Measurements from ENCODE around the gene AARS2.

The AARS2 gene

DNA sequence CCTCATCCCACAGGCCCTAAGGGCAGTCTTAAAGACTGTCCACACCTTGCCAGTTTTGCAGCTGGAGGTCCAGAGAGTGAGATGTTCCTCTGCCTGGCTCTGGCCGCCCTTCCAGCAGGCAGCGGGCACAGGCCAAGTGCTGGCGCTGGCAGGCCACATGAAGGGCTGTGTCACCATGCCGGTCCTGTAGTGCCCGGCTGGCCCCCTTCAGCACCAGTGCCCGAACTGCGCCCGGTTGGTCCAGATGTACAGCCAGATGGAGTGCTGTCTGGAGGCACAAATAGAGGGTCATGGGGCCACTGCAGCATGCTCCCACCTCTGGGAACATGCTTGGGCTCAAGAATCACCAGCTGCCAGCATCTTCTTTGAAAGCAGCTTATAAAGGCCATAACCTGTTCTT, 51.6 kb downstream of the AARS2 start:
- no peak for DNase-seq

DNA sequence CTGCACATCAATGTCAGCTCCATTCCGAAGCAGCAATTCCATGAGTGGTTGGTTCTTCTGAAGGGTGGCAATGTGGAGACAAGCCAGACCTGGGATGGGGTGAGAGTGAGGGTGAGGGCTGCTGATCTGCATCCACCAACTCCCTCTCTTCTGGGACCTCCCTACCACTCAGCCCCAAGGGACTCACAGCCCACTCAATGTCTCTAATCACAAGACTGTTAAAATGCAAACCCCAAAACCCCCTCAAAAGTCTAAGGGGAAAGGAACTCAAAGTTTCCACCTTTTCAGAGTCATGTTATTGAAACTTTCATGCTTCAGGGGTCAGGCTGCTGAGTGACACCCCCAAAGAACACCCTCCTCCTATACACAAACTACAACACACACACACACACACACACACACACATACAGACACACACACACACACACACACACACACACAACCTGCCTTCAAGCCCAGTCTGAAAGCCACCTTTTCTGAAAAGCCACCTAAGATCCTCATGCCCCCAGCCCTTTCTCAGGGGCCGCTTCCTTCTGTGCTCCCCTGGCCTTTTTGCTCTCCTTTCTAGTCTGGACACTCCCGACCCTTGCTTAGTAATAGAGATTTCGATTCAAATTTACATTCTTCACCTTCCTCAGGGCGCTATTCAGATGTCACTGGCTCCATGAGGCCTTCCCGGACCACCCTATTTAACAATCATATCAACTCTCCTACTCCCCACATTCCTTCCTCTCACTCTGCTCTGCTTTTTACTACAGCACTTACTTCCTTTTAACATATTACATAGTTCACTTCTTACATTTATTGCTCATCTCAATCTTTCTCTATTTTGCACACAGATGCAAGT, 52.5 kb downstream of the AARS2 start:
- no peak for DNase-seq

DNA sequence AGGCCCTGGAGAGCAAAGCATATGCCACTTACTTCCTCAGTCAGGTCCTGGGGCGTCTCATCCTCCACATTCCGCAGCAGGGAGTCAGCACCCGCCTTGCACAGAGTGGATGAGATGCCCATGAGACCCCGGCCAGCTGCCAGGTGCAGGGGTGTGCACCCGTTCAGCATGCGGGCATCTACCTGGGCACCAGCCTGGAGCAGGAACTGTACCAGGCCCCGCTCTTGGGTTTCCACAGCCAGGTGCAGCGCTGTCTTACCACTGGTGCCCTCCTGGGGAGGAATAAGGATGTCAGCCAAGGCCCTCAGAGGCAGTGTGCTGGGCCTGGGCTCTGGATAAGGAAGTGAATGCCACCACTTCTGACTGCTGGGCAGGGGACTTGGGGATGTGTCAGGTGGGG, 53.1 kb downstream of the AARS2 start:
- DNase-seq, result no peak

DNA sequence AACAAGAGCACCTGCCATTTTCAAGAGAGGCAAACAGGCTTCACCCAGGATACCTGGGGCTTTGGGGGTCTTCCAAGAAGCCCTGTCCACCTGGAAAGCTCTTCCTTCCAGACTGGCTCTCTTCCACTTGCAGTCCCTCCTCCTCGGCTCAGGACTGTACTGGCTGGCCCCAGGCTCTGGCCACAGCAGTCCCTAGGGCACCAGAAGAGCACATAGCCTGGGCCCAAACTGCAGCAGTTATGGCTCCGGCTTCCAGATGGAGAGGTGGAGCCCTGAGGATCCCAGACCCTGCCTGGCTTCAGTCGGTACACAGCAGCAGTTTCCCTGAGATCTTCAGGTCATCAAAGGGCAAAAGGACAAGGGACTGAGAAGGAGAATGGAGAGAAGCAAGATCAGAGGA, 54.2 kb downstream of the AARS2 start:
- DNase-seq, result no peak

GRCh38 chr6:44258325-44258863, 54.8 kb downstream of the AARS2 start:
- DNase-seq, result no peak

GRCh38 chr6:44257753-44258324, 55.3 kb downstream of the AARS2 start:
- DNase-seq, result peak; percentile 50 to 81

- DNase-seq, result peak in 1 of 2 donors; percentile 63
Measured at GRCh38 chr6:44257025-44257752, 56.0 kb downstream of the AARS2 start, which contains the start of gene SLC35B2. SLC35B2 (minus strand) TSS chr6:44257528; CDS start chr6:44257410, 118 bp downstream.

- DNase-seq, result no peak
Measured at GRCh38 chr6:44256775-44257024, 56.4 kb downstream of the AARS2 start.

DNA sequence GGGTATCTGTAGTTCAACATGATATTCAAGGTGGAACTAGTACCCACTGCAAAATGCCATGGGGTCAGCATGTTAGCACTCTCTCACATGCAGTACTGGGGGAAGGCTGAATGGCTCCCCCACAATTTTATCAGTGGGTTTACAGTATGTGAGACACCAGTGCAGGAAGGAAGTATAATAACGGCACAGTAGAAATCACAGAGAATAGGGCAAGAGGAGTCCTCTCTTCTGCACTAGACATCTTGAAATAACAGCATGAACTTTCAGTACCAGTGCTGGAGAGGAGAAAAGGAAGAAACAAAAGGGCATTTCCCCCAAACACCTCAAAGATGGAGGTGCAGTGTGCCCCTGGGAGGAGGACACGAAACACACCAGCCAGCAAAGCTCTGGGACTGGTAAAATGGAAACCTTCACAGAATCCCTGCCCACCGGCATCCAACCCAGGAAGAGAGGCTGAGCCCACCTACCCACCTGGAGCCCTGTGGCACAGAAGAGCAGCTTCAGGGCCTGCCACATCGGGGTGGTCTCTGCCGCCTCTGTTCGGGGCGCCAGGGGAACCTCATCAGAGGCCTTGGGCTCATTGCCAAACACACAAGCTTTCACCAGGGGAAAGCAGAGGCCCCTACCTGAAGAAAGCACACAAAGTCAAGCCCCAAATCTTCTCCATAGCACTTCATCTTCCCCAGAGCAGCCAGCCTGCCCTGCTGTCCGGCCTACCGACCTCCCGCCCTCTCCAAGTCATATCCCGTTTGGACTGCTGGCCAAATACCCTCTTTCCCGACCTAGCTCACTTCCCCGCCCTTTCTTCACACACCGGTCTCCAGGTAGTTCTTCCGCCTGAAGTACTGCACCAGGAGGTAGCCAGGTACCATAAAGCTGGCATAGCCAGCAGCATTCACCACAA, 57.0 kb downstream of the AARS2 start:
- no peak for DNase-seq

GRCh38 chr6:44255105-44255808, 57.9 kb downstream of the AARS2 start:
- no peak for DNase-seq

- no peak for DNase-seq
Measured at GRCh38 chr6:44254191-44255104, 58.7 kb downstream of the AARS2 start.

DNA sequence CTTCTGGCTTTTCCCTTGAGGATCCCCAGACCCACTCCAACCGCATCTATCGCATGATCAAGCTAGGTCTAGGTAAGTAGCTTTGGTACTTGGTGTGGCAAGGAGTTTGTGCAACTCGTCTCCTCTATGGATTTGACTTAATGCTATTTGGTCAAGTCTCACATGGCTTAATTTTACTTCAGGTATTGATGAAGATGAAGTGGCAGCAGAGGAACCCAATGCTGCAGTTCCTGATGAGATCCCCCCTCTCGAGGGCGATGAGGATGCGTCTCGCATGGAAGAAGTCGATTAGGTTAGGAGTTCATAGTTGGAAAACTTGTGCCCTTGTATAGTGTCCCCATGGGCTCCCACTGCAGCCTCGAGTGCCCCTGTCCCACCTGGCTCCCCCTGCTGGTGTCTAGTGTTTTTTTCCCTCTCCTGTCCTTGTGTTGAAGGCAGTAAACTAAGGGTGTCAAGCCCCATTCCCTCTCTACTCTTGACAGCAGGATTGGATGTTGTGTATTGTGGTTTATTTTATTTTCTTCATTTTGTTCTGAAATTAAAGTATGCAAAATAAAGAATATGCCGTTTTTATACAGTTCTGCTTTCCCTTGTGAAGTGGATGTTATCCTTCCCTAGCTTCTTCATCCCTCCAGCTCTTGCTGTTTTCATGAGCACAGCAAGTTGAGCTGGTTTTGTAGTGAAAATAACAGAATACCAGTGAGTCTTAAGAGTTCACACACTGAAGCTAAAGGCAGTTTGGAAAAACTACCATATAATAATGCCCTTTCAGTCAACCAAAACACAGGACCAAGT, 59.6 kb downstream of the AARS2 start:
- DNase-seq, result peak in 1 of 2 donors; percentile 53

DNA sequence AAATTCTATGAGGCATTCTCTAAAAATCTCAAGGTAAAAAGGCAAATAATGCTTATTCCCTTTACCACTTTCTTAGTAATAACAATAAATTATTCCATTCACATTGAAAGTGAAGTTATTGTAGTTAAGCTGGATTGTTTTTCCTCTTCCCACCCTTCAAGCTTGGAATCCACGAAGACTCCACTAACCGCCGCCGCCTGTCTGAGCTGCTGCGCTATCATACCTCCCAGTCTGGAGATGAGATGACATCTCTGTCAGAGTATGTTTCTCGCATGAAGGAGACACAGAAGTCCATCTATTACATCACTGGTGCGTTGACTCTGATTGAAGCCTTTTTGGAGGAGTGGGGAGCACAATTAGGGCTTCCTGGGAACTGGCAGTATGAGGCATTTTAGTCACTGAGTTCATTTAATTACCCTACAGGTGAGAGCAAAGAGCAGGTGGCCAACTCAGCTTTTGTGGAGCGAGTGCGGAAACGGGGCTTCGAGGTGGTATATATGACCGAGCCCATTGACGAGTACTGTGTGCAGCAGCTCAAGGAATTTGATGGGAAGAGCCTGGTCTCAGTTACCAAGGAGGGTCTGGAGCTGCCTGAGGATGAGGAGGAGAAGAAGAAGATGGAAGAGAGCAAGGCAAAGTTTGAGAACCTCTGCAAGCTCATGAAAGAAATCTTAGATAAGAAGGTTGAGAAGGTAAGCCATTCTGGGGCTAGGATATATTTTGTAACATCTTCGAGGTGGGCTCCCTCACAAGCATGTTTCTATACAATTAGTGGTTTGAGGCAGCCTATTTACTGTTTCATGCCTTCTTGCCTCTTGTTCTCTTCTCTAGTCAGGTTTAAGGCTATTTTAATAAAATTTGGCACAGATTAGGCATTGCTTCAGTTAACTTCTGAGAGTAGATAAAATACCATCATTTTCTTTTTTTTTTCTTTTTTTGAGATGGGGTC, 61.3 kb downstream of the AARS2 start:
- no peak for DNase-seq

DNA sequence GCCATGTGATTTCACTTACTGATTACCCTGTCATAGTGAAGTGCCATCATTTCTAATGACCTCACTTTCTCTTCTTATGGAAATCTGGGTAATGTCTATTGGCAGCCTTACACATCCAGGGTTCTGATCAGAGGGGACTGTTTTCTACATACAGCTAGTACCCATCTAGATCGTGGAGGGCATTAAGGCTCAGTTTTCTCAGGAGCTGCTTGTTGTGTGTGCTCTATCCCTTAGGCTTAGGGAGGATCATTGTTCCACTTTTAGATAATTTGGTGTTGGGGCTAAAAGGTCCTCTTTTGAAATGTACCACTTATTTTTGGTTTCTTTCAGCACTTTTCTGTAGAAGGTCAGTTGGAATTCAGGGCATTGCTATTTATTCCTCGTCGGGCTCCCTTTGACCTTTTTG, 62.4 kb downstream of the AARS2 start:
- no peak for DNase-seq

DNA sequence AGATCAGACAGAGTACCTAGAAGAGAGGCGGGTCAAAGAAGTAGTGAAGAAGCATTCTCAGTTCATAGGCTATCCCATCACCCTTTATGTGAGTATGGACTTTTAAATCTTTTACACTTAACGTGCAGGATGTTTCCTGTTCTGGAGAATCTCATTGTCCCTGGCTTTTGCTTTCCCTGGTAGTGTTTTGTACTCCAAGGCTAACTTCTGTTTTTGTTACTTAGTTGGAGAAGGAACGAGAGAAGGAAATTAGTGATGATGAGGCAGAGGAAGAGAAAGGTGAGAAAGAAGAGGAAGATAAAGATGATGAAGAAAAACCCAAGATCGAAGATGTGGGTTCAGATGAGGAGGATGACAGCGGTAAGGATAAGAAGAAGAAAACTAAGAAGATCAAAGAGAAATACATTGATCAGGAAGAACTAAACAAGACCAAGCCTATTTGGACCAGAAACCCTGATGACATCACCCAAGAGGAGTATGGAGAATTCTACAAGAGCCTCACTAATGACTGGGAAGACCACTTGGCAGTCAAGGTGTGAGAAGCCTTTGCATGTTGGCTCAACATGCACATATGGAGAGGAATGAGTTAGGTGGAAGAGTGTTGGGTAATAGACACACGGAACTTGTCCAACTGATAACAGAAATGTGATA, 63.0 kb downstream of the AARS2 start:
- DNase-seq, result no peak
